ENCODE results near the gene MYO5B.
"Not testable (repeated sequence)": the region's sequence is repeated elsewhere in the genome, so short reads cannot be mapped to it uniquely, and the experiment has no call there.

MYO5B gene

DNA sequence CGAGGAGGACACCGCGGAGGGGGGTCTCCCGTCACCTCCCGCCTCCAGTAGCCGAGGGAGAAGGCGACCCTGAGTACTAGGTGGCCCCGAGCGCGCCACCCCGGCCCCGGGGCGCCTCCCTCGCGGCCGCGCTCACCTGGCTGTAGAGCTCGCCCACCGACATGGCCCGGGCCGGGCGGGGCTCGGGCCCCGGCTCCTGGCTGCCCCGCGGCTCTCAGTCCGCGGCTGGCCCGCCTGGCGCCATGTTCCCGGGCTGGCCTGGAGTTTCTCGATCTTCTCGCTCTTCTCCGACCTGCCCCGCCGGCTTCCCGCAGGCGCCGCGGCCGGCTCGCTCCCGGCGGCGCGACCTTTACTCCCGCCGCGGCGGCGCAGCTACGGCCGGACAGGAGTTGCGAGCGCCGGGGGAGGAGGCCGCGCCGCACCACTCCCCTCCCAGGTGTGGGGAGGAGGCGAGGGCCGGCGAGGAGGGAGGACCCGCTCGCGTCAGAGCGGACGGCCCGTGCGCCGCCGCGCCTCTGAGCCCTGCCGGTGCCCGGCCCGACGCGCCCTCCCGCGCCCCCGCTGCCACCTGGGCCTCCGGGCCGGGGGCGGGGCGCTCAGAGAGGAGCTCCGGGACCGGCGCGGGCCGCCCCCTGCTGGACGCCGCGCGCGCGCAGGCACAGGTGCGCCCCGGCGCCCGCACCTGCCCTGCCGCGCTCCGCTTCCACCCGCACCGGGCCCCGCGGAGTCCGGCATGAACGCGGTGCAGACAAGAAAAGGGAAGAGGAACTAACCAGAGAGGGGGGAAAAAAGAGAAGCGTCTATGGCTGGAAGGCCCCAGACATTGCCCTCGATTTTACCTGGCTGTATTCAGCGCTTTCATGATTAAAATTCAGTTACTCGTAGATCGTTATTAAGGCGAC, at the start of gene MYO5B:
TSS of gene MYO5B (minus strand) at position 517 of the 902 bp plus-strand sequence. CDS start at position 163, 354 bp downstream.
- DNase-seq: no peak

GRCh38 chr18:50241768-50242167, 46.8 kb upstream of the MYO5B start:
- DNase-seq: not testable (repeated sequence)

DNA sequence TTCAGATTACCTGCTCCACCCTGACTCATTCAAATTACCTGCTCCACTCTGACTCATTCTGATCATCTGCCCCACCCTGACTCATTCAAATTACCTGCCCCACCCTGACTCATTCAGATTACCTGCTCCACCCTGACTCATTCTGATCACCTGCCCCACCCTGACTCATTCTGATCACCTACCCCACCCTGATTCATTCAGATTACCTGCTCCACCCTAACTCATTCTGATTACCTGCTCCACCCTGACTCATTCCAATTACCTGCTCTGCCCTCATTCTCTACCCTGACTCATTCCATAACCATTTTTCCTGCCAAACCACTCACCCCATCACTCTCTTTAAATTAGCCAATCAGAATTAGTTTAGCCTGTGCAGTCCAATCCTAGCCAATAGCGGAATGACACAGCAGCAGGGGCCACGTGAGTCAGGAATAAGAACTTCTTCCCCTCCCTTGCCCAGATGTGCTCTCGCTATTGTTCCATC, 45.2 kb upstream of the MYO5B start:
- no peak for DNase-seq

DNA sequence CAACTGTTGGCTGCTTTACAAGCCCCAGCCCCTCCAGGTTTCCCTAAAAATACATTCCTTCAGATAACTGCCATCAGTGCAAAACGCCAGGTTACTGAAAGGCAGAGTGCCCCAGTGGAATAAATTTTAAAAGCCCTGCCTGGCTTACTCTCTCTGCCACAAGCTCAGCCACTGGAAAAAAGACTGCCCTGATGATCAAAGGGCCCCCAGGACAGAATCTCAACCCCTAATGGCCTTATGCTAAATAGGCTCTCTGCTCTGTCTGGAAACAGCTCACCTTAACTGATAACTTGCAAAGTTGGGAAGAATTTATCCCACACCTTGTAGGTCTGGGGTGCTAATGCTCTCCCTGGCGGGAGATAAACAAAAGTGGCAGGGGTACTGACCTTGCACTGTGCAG, 37.5 kb upstream of the MYO5B start:
- DNase-seq: no peak

GRCh38 chr18:50231621-50232020, 36.7 kb upstream of the MYO5B start:
- DNase-seq: no peak

DNA sequence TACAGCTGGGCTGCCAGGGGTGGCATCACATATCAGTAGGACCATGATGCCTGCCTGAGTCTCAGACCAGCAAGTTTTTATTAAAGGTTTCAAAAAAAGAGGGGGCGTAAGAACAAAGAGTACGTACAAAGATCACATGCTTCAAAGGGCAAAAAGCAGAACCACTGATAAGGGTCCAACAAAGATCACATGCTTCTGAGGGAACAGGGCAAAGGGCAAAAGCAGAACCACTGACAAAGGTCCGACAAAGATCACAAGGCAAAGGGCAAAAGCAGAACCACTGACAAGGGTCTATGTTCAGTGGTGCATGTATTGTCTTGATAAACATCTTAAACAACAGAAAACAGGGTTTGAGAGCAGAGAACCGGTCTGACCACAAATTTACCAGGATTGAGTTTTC, 25.3 kb upstream of the MYO5B start:
- not testable (repeated sequence) for DNase-seq

DNA sequence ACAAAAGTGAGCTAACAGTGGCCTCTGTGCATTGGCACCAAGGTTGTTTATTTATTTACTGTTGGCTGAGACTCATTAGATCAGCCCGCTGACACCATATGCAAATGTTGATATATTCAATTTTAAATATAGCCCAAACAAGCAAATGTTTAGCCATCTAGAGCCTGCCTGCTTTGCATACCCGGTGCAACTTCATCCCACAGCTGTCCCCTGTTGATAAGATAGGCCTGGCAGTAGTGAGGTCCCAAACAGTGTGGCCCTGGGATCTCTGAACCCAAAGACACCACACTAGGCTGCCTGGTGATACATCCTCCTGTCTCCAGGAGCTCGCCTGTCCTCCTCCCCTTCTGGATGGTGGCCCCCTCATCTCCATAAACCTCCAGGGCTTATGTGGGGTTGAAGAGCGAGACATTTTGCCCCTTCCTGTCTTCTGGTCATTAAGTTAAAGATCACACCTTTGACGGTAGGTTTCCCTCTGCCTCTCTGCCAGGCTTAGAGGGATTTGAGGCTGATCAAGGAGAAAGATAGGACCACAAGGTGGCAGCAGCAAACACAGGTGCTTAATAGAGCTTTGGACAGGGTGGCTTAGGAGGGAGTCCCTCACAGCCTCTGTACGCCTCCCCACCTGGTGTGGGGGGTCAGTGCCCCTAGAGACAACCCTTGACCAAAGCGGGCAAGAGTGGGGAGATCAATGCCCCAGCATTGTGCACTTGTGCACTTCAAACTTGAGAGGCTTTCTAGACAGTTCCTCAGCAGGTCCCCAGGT, 23.7 kb upstream of the MYO5B start:
- no peak for DNase-seq

GRCh38 chr18:50209311-50209710, 14.4 kb upstream of the MYO5B start:
- DNase-seq: no peak

- no peak for DNase-seq
Observed at GRCh38 chr18:50207722-50208121, 12.8 kb upstream of the MYO5B start.

GRCh38 chr18:50203801-50204604, 9.1 kb upstream of the MYO5B start:
- DNase-seq: no peak

DNA sequence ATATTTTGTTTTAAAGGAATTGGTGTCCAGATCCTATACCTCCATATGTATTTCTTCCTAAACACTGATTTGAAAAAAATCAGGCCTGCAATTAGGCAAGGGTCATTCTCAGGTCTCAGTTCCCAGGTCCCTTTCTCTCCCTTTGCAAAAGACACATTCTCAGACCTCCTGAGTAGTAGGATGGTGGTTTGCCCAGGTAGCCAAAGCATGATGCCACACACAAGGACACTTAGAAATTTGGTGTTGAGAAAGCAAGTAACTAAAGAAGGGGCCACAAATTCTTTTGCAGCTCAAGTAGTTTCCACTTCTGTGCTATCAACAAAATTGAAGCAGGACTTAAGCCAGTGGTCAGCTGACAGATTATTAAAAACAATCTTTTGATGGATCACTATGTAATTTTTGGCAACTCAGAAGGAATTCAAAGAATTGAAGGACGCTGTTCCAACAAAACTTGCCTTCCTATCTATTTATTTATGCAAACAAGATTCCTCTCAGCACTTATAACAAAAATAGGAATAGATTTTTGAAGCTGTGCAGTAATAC, 6.6 kb upstream of the MYO5B start:
- no peak for DNase-seq

DNA sequence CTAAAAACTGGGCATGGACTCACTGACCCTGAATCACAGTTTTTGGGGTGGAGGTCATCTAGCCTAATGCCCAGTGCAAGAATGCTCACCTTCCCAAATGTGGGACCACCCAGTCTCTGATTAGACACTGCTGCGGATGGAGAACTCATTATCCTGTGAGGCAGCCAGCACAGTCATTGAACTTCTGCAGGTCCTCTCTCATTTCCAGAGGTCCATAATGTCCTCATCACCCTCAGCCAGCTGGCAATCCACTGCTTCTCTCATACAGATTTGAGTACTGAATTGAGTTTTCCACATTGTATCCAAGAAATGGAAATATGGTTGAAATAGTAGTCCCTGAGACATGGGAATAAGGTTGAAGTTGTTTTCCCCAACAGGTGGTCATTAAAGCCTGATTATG, 5.0 kb upstream of the MYO5B start:
- DNase-seq: no peak

DNA sequence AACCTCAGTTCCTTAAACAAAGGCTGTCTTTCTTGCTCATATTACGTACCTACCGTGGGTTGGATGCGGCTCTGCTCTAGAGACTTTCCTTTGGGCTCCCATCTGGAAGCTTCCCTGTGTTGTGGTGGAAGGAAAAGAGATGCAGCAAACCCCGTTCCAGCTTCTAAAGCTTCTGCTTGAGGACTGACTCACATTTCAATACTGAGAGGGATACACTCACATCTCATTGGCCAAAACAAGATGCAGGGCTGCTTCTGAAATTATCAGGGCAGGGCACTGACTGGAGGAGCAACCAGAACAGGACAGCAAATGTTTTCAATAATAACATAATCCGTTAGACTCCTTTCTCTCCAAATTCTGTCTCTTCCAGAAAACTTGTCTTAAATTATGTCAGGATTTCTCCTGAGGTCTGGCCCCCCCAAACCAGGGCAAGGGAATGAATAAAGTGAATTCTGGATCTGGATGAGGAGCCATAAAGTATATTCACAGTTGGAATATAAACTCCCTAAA, 4.5 kb upstream of the MYO5B start:
- no peak for DNase-seq

DNA sequence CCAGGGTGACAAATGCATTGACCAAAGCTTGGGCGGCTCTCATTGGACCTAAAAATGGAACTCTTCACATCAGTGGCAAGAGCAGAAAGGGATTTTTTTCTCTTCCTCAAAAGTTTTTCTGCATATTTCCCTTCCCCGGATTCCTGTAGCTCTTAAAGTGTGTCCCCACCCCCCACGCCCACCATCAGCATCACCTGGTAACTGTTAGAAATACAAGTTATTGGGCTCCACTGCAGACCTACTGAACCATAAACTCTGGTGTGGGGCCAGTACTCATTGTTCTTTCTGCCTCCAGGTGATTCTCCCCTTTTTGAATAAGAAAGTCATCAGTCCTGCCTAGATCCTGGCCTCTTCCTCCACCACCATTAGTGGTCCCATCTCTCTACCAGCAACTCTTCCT, 1.3 kb upstream of the MYO5B start:
- no peak for DNase-seq

GRCh38 chr18:50195689-50196088, 742 bp upstream of the MYO5B start:
- DNase-seq: no peak

DNA sequence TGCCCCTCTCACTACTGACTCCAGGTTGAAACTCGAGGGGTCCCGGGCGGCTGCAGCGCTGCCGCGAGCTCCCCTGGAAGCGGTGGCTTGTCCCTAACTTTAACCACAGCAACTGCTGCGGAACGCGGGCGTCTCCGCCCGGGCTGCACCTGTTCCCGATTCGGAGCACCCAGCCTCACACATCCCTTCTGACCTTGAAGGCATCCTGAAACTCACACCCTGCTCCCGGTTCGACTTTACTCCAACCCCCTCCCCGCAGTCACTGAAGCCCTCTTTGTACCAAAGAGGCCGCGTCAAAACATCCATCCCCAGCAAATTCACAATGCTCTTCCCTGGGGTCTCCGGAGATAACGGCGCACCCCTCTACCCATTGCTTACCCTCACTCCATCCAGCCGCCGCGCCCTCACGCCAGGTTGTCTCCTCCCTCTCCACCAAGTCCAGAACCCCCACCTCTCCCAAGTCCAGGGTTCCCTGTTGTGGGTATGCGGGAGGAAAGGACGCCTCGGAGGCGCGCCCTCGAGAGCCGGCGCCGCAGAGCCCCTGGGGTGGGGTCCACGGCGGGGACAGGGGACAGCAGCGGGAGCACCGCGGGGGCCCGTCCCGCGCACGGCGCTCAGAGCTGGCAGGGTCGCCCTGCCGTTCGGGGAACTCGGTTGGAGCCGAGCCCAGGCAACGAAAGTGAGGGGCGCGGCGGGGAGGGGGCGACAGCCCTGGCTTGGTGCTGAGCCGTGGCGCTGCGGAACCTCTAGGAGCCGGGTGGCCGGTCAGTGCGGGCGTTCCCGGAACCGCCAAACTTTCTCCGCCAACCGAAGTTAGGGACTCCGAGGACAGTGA, 934 bp downstream of the MYO5B start:
- no peak for DNase-seq

DNA sequence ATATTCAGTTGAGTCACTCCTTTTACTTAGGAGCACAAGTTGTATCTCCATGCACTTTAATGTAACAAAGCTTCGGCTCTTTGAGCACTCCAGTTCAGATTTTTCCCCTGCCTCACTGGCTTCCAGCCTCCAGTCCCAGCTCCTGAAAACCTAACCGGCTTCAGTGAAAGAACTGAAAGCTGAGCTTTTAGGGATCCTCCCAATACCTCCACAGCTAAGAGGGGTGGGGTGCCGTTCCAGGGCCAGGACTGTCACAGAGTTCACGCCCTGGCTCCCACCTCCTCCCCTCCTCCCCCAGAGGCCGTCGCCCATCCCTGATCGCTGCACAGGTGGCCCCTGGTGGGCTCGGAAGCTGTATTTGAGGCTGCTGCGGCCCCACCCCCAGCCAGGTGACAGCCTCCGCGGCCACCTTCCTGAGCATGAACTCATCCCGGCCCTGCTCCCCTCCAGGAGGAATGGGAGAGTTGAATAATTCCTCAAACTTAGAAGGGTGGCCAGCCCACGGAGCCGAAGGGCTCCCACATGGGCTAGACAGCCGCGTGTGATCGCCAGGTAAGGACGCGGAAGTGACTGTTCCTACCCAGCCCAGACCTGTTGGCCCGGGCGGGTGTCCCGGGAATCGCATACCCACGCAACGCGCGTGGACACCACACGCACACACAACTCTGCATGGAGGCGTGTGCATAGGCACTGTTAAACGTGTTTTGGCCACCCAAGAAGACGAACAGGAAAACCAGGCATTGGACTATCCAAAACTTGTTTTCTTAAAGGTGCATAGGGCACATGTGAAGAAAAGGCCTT, 1.8 kb downstream of the MYO5B start:
- no peak for DNase-seq

GRCh38 chr18:50190926-50191325, 4.0 kb downstream of the MYO5B start:
- DNase-seq: no peak

GRCh38 chr18:50190236-50190635, 4.7 kb downstream of the MYO5B start:
- no peak for DNase-seq

- DNase-seq: no peak
Observed at GRCh38 chr18:50189160-50189559, 5.8 kb downstream of the MYO5B start.

DNA sequence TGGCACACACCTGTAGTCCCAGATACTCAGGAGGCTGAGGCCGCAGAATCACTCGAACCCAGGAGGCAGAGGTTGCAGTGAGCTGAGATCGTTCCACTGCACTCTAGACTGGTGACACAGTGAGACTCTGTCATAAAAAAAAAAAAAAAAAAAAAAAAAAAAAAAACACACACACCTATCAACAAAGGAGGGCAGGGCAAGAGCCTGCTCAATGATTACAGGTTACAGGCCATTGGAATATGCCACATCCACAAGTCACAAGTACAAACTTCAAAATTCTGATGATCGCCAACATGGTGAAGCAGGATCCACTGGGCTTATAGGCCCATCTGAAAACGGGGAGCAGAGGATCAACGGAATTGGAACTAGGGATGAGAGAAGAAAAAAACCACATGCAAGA, 6.3 kb downstream of the MYO5B start:
- no peak for DNase-seq
